Neural progenitor cell (in vitro differentiated cells): ENCODE measurements around the gene PDIA5.

Experiments
- EZH2phosphoT487 ChIP-seq: fragments of 200-600 bp; sonication (generic); IDR thresholded peaks from 2 replicates; pipeline ENCODE4 v1.6.1; 2017; ENCODE audit warnings: antibody characterized with exemption
- TF ChIP-seq, protein P1 (sequence below): fragments of 200-600 bp; sonication (generic); IDR thresholded peaks from 2 replicates; pipeline ENCODE4 v1.5.1; 2017; ENCODE audit warnings: antibody characterized with exemption, mild to moderate bottlenecking

- TF ChIP-seq, protein P1, sequence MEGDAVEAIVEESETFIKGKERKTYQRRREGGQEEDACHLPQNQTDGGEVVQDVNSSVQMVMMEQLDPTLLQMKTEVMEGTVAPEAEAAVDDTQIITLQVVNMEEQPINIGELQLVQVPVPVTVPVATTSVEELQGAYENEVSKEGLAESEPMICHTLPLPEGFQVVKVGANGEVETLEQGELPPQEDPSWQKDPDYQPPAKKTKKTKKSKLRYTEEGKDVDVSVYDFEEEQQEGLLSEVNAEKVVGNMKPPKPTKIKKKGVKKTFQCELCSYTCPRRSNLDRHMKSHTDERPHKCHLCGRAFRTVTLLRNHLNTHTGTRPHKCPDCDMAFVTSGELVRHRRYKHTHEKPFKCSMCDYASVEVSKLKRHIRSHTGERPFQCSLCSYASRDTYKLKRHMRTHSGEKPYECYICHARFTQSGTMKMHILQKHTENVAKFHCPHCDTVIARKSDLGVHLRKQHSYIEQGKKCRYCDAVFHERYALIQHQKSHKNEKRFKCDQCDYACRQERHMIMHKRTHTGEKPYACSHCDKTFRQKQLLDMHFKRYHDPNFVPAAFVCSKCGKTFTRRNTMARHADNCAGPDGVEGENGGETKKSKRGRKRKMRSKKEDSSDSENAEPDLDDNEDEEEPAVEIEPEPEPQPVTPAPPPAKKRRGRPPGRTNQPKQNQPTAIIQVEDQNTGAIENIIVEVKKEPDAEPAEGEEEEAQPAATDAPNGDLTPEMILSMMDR, result no peak
- no peak for TF ChIP-seq EZH2phosphoT487
Measured at GRCh38 chr3:123085932-123086627, 19.3 kb downstream of the PDIA5 start.
